ENCODE measurements around the gene GATD1.
A peak's percentile ranks its signal among the peaks of the same experiment; 100 is the strongest.

GATD1 gene

GRCh38 chr11:803467-803742, 26.1 kb upstream of the GATD1 start:
- TF ChIP-seq, protein P1, sequence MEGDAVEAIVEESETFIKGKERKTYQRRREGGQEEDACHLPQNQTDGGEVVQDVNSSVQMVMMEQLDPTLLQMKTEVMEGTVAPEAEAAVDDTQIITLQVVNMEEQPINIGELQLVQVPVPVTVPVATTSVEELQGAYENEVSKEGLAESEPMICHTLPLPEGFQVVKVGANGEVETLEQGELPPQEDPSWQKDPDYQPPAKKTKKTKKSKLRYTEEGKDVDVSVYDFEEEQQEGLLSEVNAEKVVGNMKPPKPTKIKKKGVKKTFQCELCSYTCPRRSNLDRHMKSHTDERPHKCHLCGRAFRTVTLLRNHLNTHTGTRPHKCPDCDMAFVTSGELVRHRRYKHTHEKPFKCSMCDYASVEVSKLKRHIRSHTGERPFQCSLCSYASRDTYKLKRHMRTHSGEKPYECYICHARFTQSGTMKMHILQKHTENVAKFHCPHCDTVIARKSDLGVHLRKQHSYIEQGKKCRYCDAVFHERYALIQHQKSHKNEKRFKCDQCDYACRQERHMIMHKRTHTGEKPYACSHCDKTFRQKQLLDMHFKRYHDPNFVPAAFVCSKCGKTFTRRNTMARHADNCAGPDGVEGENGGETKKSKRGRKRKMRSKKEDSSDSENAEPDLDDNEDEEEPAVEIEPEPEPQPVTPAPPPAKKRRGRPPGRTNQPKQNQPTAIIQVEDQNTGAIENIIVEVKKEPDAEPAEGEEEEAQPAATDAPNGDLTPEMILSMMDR (IDR thresholded peaks at IDR 0.05; ENCODE audit: low read depth, low read length) = no peak
- H3K4me3 ChIP-seq (ENCODE audit: low read depth, low read length) = peak overlapping the region; percentile 68

GRCh38 chr11:802693-803466, 25.6 kb upstream of the GATD1 start:
- peak overlapping the region; percentile 68; the same call in 1 of the 2 replicates for H3K4me3 ChIP-seq (ENCODE audit: low read depth, low read length)

DNA sequence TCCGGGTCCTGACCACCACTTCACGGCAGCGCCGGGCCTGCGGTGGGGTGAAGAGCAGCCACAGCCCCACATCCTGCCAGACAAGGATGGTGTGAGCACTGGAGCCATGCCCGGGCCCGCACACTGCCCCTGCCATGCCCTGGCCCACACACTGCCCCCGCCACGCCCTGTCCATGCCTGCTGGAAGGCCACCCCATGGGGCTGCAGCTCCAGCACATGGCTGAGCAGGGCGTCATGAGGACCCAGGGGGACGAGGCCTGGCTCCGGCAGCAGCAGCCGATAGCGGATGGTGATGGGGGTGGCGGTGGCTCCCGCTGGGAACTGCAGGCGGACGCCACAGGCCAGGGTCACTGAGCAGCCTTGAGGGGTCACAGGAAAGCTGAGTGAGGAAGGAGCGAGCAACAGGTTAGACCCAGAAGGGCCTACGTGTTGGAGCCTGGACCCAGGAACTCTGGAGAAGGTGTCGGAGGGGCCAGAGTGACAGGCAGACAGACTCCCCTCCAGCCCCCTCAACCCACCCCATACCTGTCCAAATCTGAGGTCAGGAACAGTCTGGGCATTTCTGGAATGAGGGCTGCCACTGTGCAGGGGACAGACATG, 24.8 kb upstream of the GATD1 start:
- TF ChIP-seq, protein P1 (IDR thresholded peaks at IDR 0.05; ENCODE audit: low read depth, low read length) = no peak
- H3K4me3 ChIP-seq (ENCODE audit: low read depth, low read length) = no peak overlapping the region

More at GRCh38 chr11:802693-803466, 25.6 kb upstream of the GATD1 start:
- TF ChIP-seq, protein P1 (IDR thresholded peaks at IDR 0.05; ENCODE audit: low read depth, low read length) = no peak

GRCh38 chr11:801097-801780, 24.0 kb upstream of the GATD1 start:
- H3K4me3 ChIP-seq (ENCODE audit: low read depth, low read length) = no peak overlapping the region
- TF ChIP-seq, protein P1 (IDR thresholded peaks at IDR 0.05; ENCODE audit: low read depth, low read length) = no peak

- H3K4me3 ChIP-seq (ENCODE audit: low read depth, low read length) = no peak overlapping the region
- TF ChIP-seq, protein P1 (IDR thresholded peaks at IDR 0.05; ENCODE audit: low read depth, low read length) = no peak
These were observed 23.2 kb upstream of the GATD1 start for GRCh38 chr11:800473-800872.

DNA sequence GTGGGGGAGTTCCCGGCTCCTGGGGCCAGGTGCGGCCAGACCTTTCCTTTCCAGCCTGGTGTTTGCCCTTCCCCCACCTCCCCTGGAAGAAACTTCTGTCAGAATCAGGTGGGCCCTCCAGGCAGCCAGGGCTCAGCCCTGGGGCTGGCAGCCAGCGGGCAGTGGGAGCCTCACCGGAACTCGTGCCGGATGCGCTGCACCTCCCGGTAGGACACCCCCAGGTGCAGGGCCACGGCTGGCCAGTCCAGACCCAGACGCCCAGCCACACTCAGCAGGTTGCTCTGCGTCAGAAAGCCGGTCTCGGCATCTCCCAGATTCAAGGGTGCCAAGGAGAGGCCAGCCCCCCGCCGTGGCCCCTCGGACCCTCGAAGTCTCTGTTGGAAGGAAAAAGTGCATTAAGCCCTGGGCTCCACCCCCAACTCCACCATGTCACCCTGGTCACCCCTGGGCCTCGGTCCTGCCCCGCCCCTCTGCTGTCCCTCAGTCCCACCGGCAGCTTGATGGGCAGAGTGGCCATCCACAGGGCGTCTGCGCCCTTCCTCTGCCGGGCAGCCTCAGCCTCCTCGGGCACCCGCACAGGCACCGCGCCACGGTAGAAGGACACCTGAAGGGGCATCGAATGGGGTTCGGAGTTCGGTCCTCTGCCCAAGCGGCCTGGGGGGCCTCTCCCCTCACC, 22.5 kb upstream of the GATD1 start:
- TF ChIP-seq, protein P1 (IDR thresholded peaks at IDR 0.05; ENCODE audit: low read depth, low read length) = no peak
- no peak overlapping the region for H3K4me3 ChIP-seq (ENCODE audit: low read depth, low read length)

All from WI38 (cell line).